ENCODE data around the gene SOD3.

SOD3 gene

DNA sequence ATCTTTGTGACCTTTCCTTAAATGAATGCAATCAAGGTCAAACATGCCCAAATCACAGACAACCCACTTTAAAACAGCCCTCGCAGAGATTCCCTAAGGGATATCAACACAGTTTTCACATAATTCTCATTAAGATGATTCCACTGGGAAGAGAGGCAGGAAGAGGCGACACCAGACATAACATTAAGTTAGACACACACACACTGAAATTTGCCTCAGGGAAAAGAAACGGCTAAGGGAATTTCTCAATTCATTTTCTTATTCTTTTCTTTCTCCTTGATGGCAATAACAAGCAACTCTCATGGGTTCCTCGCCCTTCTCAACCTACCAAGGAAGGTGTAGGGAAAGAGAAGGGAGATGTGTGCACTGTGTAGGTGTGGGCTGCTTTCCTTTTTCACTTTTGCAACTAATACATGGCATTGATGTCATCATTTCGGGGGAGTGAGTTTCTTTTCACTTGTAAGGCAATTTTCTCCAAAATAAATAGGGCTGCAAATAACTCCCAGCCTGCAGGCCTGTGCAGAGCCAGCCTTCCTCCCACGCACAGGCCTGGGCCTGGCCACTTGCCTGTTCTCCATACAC lies 41.4 kb downstream of the SOD3 start:
- Histone ChIP-seq H3K4me3 (ENCODE audit: low read depth, low read length) (no peak overlapping the region), H3K9ac (no peak overlapping the region), H3K4me2 (ENCODE audit: low read length) (no peak overlapping the region), H2AFZ (no peak overlapping the region), H3K9me3 (ENCODE audit: control insufficient read depth, low read length) (no peaks in the 10 kb centered on the region), H3K79me2 (no peaks in the 10 kb centered on the region), H3K27me3 (ENCODE audit: control insufficient read depth, insufficient read depth, low read length) (no peaks in the 10 kb centered on the region), H3K36me3 (ENCODE audit: control insufficient read depth, insufficient read depth, low read length) (no peaks in the 10 kb centered on the region), H3K4me1 (no peaks in the 10 kb centered on the region), H3K27ac (no peak overlapping the region)
- TF ChIP-seq CTCF (IDR thresholded peaks at IDR 0.05), result no peak

- H3K79me2 ChIP-seq, result no peaks in the 10 kb centered on the region
- no peak overlapping the region for H3K9ac ChIP-seq
- TF ChIP-seq CTCF (IDR thresholded peaks at IDR 0.05), result no peak
Observed at GRCh38 chr4:24837336-24837735, 42.0 kb downstream of the SOD3 start.

GRCh38 chr4:24837781-24838180 lies 42.4 kb downstream of the SOD3 start:
- H3K9ac ChIP-seq, result no peak overlapping the region
- no peak overlapping the region for H2AFZ ChIP-seq
- no peak for TF ChIP-seq CTCF (IDR thresholded peaks at IDR 0.05)
- H3K4me2 ChIP-seq (ENCODE audit: low read length), result no peak overlapping the region
- H3K9me3 ChIP-seq (ENCODE audit: control insufficient read depth, low read length), result no peaks in the 10 kb centered on the region
- H3K27ac ChIP-seq, result no peak overlapping the region
- H3K36me3 ChIP-seq (ENCODE audit: control insufficient read depth, insufficient read depth, low read length), result no peaks in the 10 kb centered on the region
- H3K4me3 ChIP-seq (ENCODE audit: low read depth, low read length), result no peak overlapping the region
- no peaks in the 10 kb centered on the region for H3K27me3 ChIP-seq (ENCODE audit: control insufficient read depth, insufficient read depth, low read length)
- no peaks in the 10 kb centered on the region for H3K4me1 ChIP-seq
- no peaks in the 10 kb centered on the region for H3K79me2 ChIP-seq

More at GRCh38 chr4:24837336-24837735, 42.0 kb downstream of the SOD3 start:
- H3K9me3 ChIP-seq (ENCODE audit: control insufficient read depth, low read length), result no peaks in the 10 kb centered on the region
- H3K36me3 ChIP-seq (ENCODE audit: control insufficient read depth, insufficient read depth, low read length), result no peaks in the 10 kb centered on the region
- H3K4me2 ChIP-seq (ENCODE audit: low read length), result no peak overlapping the region
- H3K27ac ChIP-seq, result no peak overlapping the region
- no peak overlapping the region for H2AFZ ChIP-seq
- no peaks in the 10 kb centered on the region for H3K27me3 ChIP-seq (ENCODE audit: control insufficient read depth, insufficient read depth, low read length)
- no peak overlapping the region for H3K4me3 ChIP-seq (ENCODE audit: low read depth, low read length)
- no peaks in the 10 kb centered on the region for H3K4me1 ChIP-seq

GRCh38 chr4:24840362-24840761 lies 45.0 kb downstream of the SOD3 start:
- H3K9me3 ChIP-seq (ENCODE audit: control insufficient read depth, low read length), result no peaks in the 10 kb centered on the region
- no peaks in the 10 kb centered on the region for H3K79me2 ChIP-seq
- TF ChIP-seq CTCF (IDR thresholded peaks at IDR 0.05), result no peak
- no peak overlapping the region for H3K4me3 ChIP-seq (ENCODE audit: low read depth, low read length)
- no peak overlapping the region for H2AFZ ChIP-seq
- H3K4me2 ChIP-seq (ENCODE audit: low read length), result no peak overlapping the region
- no peaks in the 10 kb centered on the region for H3K36me3 ChIP-seq (ENCODE audit: control insufficient read depth, insufficient read depth, low read length)
- no peak overlapping the region for H3K27ac ChIP-seq
- H3K9ac ChIP-seq, result no peak overlapping the region
- no peaks in the 10 kb centered on the region for H3K27me3 ChIP-seq (ENCODE audit: control insufficient read depth, insufficient read depth, low read length)
- H3K4me1 ChIP-seq, result no peaks in the 10 kb centered on the region

DNA sequence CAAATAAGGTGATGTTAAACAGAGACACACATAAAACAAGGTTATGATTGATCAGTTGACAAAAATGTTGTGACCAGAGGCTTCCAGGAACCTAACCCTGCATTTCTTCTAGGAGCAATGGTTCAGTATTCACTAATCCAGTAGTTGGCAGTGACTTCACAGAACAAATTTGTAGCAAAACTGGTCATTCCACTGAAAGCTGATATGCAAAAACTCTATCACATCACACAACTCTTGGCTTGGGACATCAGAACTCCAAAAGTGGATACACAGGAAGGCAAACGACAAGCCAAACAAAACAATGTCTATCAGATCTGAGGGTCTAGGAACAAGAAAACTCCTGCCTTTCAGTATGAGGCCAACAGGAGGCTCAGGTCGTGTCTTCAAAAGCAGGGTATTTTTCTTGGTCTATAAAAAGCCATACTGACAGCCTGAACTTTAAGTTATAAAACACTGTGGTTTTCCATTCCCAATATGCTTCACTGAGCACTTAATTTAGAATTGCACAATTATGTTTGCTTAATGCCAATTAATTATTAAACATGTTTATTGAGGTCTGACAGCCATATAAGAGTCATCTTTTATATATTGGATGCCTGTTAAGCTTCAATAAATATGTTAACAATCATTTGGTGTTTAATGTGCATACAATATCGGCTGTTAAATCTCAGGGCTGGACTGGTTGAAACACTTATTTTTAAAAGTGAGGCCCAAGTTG lies 45.6 kb downstream of the SOD3 start:
- Histone ChIP-seq H3K9ac (no peak overlapping the region), H3K4me3 (ENCODE audit: low read depth, low read length) (no peak overlapping the region), H2AFZ (no peak overlapping the region), H3K79me2 (no peaks in the 10 kb centered on the region), H3K36me3 (ENCODE audit: control insufficient read depth, insufficient read depth, low read length) (no peaks in the 10 kb centered on the region), H3K27me3 (ENCODE audit: control insufficient read depth, insufficient read depth, low read length) (no peaks in the 10 kb centered on the region), H3K4me1 (no peaks in the 10 kb centered on the region), H3K27ac (no peak overlapping the region), H3K4me2 (ENCODE audit: low read length) (no peak overlapping the region), H3K9me3 (ENCODE audit: control insufficient read depth, low read length) (no peaks in the 10 kb centered on the region)
- TF ChIP-seq CTCF (IDR thresholded peaks at IDR 0.05), result no peak
